Stomach (tissue), 9 donors: ENCODE data around the gene STOML1. TPM values are rescaled to one million over a fixed set of nuclear protein-coding genes. Genes with fewer than 3 reads are reported as not detected.

ENCODE experiments used
- DNase-seq, 2 donors: peaks; one replicate each; pipeline versions ENCODE4 v3.0.0 to v3.0.0-alpha.2; 2013 to 2019
- H3K27ac ChIP-seq, 5 donors: fragments of 200-600 bp in 4 of 5; sonication (generic) in 4 of 5; one replicate each; pipeline ENCODE4 v1.5.1; 2013 to 2019; ENCODE audit warnings: mild to moderate bottlenecking in 1 of 5, moderate library complexity in 1 of 5
- H3K27me3 ChIP-seq, 3 donors: fragments of 200-600 bp; sonication (generic); one replicate each; pipeline ENCODE4 v1.5.1; 2017 to 2019; ENCODE audit warnings: mixed run types in 1 of 3
- H3K36me3 ChIP-seq, 4 donors: fragments of 200-600 bp; sonication (generic); 1 replicate in 3 of 4; 2 replicates in 1 of 4; pipeline ENCODE4 v1.5.1; 2016 to 2019
- H3K4me1 ChIP-seq, 4 donors: fragments of 200-600 bp; sonication (generic); one replicate each; pipeline ENCODE4 v1.5.1; 2016 to 2019
- H3K4me3 ChIP-seq, 4 donors: fragments of 200-600 bp; sonication (generic) in 3 of 4; one replicate each; pipeline ENCODE4 v1.5.1; 2016 to 2019; ENCODE audit warnings: mild to moderate bottlenecking in 1 of 4
- H3K9me3 ChIP-seq, 4 donors: fragments of 200-600 bp; sonication (generic); one replicate each; pipeline ENCODE4 v1.5.1; 2016 to 2019
- EP300 ChIP-seq: sonication (generic); formaldehyde crosslinking; IDR thresholded peaks from one replicate; pipeline ENCODE4 v1.6.1; 2017; ENCODE audit warnings: antibody characterized with exemption
- POLR2A ChIP-seq, 4 donors: fragments of 450-650 bp; IDR thresholded peaks; one replicate each; pipeline ENCODE4 v1.6.1; 2016; ENCODE audit warnings: antibody characterized with exemption in 4 of 4, control low read depth in 2 of 4, mild to moderate bottlenecking in 1 of 4, moderate library complexity in 1 of 4
- POLR2AphosphoS5 ChIP-seq, 3 donors: sonication (generic); formaldehyde crosslinking; IDR thresholded peaks; one replicate each; pipeline ENCODE4 v1.6.1; 2016; ENCODE audit warnings: antibody characterized with exemption in 3 of 3
- WGBS, 5 donors: extraction: QIAGEN DNeasy Blood & Tissue Kit in 3 of 5; methylation state at CpG; one replicate each; pipeline versions ENCODE4 v1.1.5 to v1.1.7; 2013 to 2018; 5-methylcytosine and 5-hydroxymethylcytosine counted together
- intact Hi-C: fragments of 100-400 bp; cut with DNase I; formaldehyde crosslinking; loops from one replicate; pipeline ENCODE4 v1.15.1; 2023; ENCODE audit warnings: low total_unique reads
- polyA plus RNA-seq, 3 donors: library from polyadenylated mRNA; stranded (reverse); fragments of 200-250 nt; gene quantifications; one replicate each; pipeline ENCODE4 v1.2.3, GENCODE V29; 2013
- total RNA-seq, 5 donors: library from RNA; depleted of rRNA; stranded (reverse); fragments of >200 nt; gene quantifications; one replicate each; pipeline versions ENCODE4 v1.1.0 to v1.2.3, GENCODE V29; 2014 to 2016
- TF ChIP-seq, protein P1 (sequence below), 7 experiments: fragments of 450-650 bp in 4 of 7; fragments of 200-600 bp in 3 of 7; sonication (generic) in 3 of 7; IDR thresholded peaks; one replicate each; pipeline ENCODE4 v1.5.1; 2016 to 2019; ENCODE audit warnings: antibody characterized with exemption in 7 of 7, control low read depth in 2 of 7, mild to moderate bottlenecking in 1 of 7
- donor health status: healthy with polysubstance abuse.
- donor health status: Bipolar disorder and iron deficiency.
- donor health status: healthy.

Gene STOML1
- total and polyA plus RNA-seq, 8 donors, result 5.3 to 26.4 (median 9.8) TPM

- peak in 2 of 3 donors; percentile 27 to 28 for TF ChIP-seq POLR2AphosphoS5 (IDR thresholded peaks at IDR 0.05)
- no peak for TF ChIP-seq POLR2A (IDR thresholded peaks at IDR 0.05)
- TF ChIP-seq EP300, result no peak
- TF ChIP-seq, protein P1, sequence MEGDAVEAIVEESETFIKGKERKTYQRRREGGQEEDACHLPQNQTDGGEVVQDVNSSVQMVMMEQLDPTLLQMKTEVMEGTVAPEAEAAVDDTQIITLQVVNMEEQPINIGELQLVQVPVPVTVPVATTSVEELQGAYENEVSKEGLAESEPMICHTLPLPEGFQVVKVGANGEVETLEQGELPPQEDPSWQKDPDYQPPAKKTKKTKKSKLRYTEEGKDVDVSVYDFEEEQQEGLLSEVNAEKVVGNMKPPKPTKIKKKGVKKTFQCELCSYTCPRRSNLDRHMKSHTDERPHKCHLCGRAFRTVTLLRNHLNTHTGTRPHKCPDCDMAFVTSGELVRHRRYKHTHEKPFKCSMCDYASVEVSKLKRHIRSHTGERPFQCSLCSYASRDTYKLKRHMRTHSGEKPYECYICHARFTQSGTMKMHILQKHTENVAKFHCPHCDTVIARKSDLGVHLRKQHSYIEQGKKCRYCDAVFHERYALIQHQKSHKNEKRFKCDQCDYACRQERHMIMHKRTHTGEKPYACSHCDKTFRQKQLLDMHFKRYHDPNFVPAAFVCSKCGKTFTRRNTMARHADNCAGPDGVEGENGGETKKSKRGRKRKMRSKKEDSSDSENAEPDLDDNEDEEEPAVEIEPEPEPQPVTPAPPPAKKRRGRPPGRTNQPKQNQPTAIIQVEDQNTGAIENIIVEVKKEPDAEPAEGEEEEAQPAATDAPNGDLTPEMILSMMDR (IDR thresholded peaks at IDR 0.05), result no peak
- intact Hi-C loops, result no loop called here
- WGBS, 5 donors, result 30 to 46% (median 42%) methylated on average over 5 of the region's 5 CpGs
- peaks cover 10 to 36% (median 32%) of the 10 kb centered on the region in 4 donors for H3K36me3 ChIP-seq
- no peaks in the 10 kb centered on the region for H3K9me3 ChIP-seq
- peak overlapping the region in 4 of 5 donors; percentile 96 for H3K27ac ChIP-seq
- peak overlapping the region; percentile 63 to 89 (median 76) for H3K4me3 ChIP-seq
- peak in 1 of 2 donors; percentile 58 for DNase-seq
- peaks cover 44 to 89% (median 71%) of the 10 kb centered on the region in 4 donors for H3K4me1 ChIP-seq
- H3K27me3 ChIP-seq, result no peaks in the 10 kb centered on the region
Observed at GRCh38 chr15:73996939-73997338, 4.8 kb upstream of the STOML1 start.

GRCh38 chr15:73996267-73996666, 4.2 kb upstream of the STOML1 start:
- Histone ChIP-seq H3K9me3 (no peaks in the 10 kb centered on the region), H3K4me1 (peaks cover 47 to 88% (median 75%) of the 10 kb centered on the region in 4 donors), H3K36me3 (peaks cover 10 to 32% (median 30%) of the 10 kb centered on the region in 4 donors), H3K4me3 (peak overlapping the region; percentile 63 to 89 (median 76)), H3K27ac (peak overlapping the region in 4 of 5 donors; percentile 96), H3K27me3 (no peaks in the 10 kb centered on the region)
- intact Hi-C loops, result no loop called here
- no peak for DNase-seq
- 48 to 65% (median 57%) methylated on average over 2 of the region's 2 CpGs for WGBS, 5 donors
- TF ChIP-seq, protein P1 (IDR thresholded peaks at IDR 0.05), result no peak
- TF ChIP-seq POLR2AphosphoS5 (IDR thresholded peaks at IDR 0.05) (no peak), EP300 (no peak), POLR2A (IDR thresholded peaks at IDR 0.05) (no peak)

DNA sequence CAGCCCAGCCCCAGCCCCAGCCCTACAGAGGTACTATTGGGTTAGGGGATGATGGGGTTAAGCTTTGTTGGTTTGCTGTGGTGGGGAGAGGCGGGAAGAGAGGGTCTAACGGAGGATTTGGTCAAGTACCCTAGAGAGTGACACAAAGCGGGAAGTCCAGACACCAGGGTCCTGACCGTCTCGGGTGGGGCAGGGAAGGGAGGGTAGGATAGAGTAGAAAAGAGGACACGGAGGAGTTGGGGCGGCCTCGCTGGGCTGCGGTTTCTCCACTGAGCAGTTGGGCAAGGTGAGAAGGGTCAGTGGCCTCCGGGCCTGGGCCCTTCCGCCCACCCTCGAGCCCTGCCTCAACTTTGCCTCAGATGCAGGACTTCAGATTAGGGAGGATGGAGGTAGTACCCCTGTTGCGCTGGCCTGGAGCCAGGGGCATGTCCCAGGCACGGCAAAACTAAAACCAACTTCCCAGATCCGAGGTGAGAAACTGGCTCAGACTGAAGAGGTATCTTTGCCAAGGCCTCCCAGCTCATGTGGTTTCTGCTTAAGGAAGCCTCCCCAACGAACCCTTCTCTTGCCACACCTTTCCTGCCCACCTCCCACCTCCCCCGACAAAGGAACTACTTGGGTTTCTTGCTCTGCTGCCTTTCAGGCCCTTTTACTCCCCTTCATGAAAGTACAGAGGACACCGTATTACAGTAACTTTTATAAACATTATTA, 3.0 kb upstream of the STOML1 start:
- Histone ChIP-seq H3K4me1 (peaks cover 54 to 88% (median 80%) of the 10 kb centered on the region in 4 donors), H3K27me3 (no peaks in the 10 kb centered on the region), H3K27ac (peak overlapping the region; percentile 83 to 96 (median 96)), H3K9me3 (no peaks in the 10 kb centered on the region), H3K36me3 (peaks cover 10 to 25% (median 24%) of the 10 kb centered on the region in 4 donors), H3K4me3 (peak overlapping the region; percentile 63 to 89 (median 76))
- TF ChIP-seq, protein P1 (IDR thresholded peaks at IDR 0.05), result no peak
- TF ChIP-seq POLR2A (IDR thresholded peaks at IDR 0.05), result no peak
- intact Hi-C loops, result no loop called here
- peak in 1 of 2 donors; percentile 57 for DNase-seq
- 0 to 2% (median 1%) methylated on average over 16 to 18 of the region's 18 CpGs for WGBS, 5 donors

DNA sequence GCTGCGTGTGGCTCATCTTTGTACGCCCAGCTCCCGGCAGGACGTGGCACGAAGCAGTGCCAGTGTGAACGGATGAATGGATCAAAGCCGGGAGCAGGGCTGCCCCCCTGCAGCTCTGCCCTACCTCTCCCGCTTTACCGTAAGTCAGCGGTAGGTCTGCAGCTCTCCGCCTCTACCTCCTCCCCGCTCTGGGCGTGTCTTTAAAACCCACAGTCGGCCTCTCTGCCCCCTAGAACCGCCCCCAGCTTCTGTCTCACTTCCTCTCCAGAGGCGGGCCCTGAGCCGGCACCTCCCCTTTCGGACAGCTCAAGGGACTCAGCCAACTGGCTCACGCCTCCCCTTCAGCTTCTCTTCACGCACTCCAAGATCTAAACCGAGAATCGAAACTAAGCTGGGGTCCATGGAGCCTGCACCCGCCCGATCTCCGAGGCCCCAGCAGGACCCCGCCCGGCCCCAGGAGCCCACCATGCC, 2.4 kb upstream of the STOML1 start, which contains the start of gene PML:
PML (plus strand) TSS at position 304 of the 471 bp plus-strand sequence; CDS start at position 401, 97 bp downstream.
- Histone ChIP-seq H3K36me3 (peaks cover 10 to 19% (median 18%) of the 10 kb centered on the region in 4 donors), H3K27me3 (no peaks in the 10 kb centered on the region), H3K27ac (peak within 1 kb of the TSS; percentile 83 to 96 (median 96)), H3K4me3 (peak within 1 kb of the TSS; percentile 63 to 89 (median 76)), H3K9me3 (no peaks in the 10 kb centered on the region), H3K4me1 (peaks cover 60 to 88% (median 79%) of the 10 kb centered on the region in 4 donors)
- intact Hi-C loops, result no loop called here
- DNase-seq, result peak; percentile 97 to 98
- 0% methylated on average over 27 of the region's 27 CpGs for WGBS, 5 donors
- TF ChIP-seq EP300 (no peak), POLR2AphosphoS5 (IDR thresholded peaks at IDR 0.05) (peak; percentile 63 to 91 (median 90)), POLR2A (IDR thresholded peaks at IDR 0.05) (peak in 2 of 4 donors; percentile 5 to 65)
- TF ChIP-seq, protein P1 (IDR thresholded peaks at IDR 0.05), result peak in 1 of 7 experiments; percentile 26
